Stimulated activated CD4-positive, alpha-beta T cell treated with anti-CD3 and anti-CD28 coated beads, Interleukin-15, amount 100 ng/mL, for 24 hours (primary cell): ENCODE data around the gene SGCB.
"Not testable (repeated sequence)": the region's sequence is repeated elsewhere in the genome, so short reads cannot be mapped to it uniquely, and the experiment has no call there.

Experiments used
- DNase-seq: peaks from one replicate; pipeline ENCODE4 v3.0.0-alpha.2; 2020

Gene SGCB, protein sequence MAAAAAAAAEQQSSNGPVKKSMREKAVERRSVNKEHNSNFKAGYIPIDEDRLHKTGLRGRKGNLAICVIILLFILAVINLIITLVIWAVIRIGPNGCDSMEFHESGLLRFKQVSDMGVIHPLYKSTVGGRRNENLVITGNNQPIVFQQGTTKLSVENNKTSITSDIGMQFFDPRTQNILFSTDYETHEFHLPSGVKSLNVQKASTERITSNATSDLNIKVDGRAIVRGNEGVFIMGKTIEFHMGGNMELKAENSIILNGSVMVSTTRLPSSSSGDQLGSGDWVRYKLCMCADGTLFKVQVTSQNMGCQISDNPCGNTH

DNA sequence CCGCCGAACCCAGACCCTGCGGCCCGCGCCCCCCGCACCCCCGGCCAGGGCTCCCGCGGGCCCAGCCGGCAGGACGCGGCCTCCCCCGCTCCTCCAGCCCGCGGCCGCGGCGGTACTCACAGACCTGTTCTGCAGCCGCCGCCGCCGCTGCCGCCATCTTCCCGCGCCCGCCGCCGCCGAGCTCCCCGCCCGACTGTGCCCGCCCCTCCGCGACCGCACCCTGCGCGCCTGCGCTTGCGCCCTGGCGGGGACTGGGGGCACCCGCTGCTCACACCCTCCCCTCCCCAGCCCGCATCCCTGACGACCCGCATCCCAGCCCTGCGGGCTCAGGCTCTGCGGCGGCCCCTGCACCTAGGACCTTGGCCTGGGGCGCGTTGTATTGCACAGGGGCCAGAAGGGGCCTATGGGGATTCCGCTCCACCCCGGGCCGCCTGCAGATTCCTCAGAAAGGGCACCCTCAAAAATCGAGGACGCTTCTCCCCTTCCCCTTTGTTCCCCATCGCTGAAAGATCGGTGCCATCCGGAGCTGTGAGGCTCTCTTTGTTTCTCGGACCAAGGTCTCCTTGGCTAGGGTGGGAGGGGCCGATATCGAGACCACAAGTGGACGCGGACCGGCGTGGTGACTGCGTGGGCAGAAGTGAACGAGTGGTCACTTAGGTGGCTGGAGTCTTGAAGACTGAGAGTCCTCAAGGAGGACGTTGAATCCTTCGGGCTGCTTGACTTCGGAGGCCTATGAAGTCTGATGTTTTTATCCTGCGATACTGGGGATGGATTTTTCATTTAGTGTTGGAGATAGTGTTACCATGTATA, at the start of gene SGCB:
TSS of gene SGCB (minus strand) at position 197 of the 810 bp plus-strand sequence. CDS start at position 157, 40 bp downstream.
- DNase-seq: peak; percentile 84

DNA sequence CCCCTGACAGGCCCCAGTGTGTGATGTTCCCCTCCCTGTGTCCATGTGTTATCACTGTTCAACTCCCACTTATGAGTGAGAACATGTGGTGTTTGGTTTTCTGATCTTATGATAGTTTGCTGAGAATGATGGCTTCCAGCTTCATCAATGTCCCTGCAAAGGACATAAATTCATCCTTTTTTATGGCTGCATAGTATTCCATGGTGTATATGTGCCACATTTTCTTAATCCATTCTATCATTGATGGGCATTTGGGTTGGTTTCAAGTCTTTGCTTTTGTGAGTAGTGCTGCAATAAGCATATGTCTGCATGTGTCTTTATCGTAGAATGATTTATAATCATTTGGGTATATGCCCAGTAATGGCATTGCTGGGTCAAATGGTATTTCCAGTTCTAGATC, 48.3 kb upstream of the SGCB start:
- not testable (repeated sequence) for DNase-seq

DNA sequence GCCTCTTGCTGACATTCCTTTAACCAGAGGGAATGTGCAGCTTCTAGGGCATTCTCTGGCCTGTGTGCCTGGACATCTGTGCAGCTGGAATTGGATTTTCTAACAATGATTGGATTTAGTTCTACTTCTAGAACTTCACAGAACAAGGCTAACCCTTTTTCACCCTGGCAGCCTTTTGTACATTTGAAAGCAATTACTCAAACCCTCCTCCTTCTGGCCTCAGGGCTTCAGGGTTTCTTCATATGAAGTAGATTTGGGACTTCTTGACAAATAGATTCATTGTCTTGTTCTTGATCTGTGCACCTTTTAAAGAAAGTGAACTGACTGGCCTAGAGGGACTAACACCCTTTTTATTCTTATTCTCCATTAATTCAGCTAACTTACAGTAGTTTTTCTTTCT, 43.1 kb upstream of the SGCB start:
- DNase-seq: no peak

DNA sequence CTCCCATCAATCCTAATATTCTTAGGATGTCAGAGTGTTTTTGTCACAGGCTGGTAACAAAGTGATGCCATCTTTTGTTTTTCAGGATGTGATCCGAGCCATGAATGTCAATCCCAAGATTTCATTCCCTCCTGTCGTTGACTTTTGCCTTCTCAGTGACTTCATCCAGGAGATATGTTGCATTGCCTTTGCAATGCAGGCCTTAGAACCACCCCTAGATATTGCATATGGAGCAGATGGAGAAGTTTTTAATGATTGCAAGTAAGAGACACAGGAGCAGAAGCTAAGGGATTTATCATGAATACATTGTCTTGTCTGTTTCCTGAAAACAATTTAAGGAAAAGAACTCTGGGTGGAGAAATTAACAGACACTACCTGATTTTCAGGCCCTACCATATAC, 41.6 kb upstream of the SGCB start:
- no peak for DNase-seq

DNA sequence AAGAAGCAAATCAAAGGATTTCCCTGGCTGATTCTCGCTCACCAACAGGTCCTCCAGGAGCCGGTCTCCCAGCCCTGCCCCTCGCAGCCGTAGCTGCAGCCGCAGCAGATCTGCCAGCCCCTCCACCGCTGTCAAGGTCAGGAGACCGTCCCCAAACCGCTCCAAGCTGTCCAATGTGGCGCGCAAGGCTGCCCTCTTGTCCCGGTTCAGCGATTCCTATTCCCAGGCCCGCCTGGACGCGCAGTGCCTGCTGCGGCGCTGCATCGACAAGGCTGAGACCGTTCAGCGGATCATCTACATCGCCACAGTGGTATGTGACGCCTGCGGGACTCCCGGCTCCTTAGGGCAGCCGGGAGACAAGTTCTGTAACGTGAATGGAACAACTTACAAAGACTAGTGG, 38.6 kb upstream of the SGCB start:
- DNase-seq: no peak

DNA sequence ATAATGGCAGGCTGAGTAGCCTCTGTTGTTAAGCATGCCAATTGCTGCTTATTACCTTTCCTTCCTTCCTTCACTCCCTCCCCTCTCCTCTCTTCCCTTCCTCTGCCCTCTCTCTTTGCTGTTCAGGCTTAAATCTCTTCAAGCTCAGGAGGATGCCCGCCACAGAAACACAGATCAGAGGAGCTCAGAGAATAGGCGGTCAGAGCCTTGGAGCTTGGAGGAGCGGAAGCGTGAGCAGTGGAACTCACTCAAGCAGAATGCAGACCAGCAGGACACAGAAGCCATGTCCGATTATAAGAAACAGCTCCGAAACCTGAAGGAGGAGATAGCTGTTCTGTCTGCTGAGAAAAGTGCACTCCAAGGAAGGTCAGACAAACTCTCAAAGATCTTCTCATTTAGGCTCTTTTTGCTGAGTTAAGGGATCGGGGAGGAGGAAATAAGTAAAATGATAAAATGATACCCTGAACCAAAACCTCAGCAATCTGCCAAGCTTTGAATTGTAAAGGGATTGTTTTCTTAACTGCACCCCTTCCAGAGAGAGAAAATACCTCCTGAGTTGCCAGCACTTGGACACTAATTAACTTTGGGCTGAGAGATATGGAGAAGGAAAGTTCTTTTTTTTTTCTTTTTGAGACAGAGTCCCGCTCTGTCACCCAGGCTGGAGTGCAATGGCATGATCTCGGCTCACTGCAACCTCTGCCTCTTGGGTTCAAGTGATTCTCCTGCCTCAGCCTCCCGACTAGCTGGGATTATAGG, 33.9 kb upstream of the SGCB start:
- DNase-seq: no peak

DNA sequence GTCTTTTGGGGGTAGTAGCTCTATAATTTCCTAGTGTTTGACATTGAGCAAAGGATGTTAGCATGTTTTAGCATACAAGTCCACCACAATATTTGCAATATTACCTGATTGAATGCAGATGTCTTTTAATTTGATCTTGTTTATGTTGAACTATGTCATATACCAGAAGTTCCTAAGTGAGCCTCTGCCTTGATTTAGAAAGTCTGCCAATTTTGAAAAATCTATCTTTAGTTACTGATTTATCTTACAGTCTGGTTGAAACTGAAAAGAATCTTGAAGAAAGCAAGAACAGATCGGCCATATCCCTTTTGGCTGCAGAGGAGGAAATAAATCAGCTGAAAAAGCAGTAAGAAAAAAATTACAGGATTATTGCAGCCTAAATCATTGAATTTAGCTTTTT, 31.5 kb upstream of the SGCB start:
- DNase-seq: no peak

DNA sequence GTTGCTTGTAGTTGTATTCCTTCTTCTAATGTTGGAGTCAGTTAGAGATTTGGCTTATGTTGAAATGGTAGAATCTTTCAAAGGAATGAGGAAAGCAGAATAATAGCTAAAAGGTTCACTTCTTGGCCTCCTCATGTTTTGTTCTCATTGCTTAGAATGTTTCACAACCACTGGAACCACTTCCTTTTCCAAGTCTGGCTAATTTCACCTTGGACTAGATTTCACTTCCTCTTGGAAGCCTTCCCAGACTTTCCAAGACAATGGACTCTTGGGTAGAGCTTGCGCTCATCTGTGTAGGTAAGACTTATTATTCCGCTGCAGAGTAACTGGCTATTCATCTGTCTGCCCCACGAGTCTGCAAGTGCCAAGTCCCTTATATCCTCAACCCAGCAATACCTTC, 21.3 kb upstream of the SGCB start:
- no peak for DNase-seq

DNA sequence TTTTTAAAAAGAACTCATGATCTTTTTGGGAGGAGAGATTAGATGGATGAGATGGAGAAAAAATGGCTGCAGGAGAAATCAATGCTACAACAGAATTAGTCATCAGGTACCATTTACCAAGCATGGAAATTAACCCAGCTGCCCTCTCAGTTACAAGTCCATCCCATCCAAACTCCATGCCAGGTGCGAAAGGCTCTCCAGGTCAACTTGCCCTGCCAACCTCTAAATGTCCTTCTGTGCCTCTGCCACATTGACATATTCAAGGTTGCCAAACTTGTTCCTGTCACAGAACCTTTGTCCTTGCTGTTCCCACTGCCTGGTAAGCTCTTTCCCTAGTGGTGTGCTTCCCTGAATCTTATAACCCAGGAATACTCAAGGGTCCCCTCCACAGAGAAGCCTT, 20.2 kb upstream of the SGCB start:
- DNase-seq: no peak

DNA sequence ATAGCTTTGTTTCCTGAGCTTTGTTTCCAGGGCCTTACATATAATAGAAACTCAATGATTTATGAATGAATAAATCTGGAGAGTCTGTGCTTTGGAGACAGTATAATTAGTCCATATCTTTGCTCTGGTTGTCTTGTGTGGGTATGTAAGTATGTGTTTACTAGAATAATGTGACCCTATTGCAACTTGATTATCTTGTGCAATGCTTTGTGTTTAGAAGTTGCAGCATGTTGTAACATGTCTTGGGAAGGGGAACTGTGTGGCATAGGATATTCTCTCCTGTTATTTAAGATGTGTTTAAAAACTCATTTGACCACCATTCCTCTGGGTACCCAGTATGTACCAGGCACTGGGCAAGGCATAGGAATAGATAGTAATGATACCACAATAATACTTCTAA, 19.1 kb upstream of the SGCB start:
- no peak for DNase-seq

DNA sequence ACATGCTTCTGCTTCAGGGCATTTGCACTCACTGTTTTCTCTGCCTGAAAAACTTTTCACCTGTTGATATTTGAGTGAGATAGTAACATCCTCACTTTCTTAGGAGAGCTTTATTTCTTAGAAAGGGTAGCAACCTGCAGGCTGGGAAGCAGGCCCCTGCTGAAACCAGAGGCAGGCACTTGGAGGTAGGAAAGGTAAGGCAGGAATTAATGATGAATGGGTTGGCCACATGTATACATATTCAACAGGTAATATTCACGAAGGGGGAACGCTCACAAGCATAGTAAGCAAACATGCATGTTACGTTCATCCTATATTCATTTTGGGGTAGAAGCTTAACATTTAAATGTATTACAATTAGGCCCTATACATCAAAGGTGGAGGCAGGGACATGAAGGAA, 16.2 kb upstream of the SGCB start:
- DNase-seq: no peak

DNA sequence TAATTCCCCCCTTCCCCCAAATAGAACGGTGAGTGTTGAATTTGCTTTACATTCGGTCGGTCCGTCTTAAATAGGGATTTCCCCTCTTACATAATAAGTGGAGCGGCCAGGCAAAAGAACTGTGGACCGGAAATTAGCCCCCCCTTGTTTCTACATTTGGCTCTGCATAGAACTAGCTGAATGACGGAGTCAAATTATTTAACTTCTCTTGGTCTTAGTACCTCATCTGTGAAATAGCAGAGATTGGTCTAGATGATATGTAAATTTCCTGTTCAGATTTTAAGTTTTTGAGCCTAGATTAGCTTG, 14.3 kb upstream of the SGCB start:
- no peak for DNase-seq

DNA sequence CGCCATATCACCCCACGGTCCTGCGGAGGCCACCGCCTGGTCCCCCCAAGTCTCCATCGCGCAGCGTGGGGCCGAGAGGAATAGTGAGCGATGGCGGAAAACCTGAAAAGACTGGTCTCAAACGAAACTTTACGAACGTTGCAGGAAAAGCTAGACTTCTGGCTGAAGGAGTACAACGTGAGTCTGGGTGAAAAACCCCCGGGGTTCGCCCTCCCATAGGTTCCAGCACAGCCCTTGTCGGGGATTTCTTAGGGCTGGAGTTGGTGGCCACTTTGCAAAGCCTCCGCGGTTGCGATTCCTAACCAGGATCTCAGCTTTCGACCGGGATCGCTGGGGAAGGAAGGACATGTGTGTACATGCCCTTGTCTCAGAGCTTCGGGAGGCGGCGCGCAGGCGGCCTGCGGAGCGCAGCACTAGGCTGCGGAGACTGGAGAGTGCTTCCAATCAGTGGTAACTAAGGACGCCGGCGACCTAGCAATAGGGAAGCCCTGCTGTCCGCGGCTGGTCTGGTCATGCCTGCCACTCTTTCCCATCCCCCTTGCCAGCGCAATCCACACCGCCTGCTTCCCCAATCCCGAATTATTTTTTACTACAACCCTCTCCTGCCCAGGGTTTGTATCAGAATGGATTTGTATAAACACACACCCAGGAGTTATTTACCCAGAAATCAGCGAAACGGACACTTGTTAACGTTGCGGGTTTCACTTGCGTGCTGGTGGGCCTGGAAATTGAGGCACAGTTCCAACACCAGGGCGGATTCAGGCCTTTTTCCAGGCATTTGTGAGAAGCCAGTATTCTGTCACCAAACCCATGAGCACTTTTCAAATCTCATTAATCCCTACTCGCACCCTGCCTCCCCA, 13.7 kb upstream of the SGCB start:
- peak; percentile 18 for DNase-seq

DNA sequence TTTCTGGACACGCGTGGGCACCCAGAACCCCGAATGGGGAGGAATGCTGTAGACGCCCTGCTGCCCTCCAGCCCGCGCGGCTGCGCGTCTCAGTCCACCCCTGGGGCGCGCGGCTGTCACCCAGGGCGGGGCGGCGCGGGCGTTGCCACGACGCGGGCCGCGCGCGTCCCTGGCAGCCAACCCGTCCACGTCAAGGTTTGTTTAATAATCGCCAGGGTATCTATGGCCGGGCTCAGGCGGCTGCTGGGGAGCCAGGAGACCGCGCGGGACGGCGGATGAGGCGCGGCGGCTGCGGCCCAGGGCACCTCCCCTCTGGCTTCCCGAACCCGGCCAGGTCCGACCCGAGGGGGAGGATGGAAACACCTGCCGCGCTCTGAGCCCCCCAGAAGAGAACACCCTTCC, 13.1 kb upstream of the SGCB start, which contains the start of gene SPATA18:
TSS of gene SPATA18 (plus strand) at position 92 of the 402 bp plus-strand sequence. CDS start 401 bp downstream, outside the sequence.
- DNase-seq: peak; percentile 10

DNA sequence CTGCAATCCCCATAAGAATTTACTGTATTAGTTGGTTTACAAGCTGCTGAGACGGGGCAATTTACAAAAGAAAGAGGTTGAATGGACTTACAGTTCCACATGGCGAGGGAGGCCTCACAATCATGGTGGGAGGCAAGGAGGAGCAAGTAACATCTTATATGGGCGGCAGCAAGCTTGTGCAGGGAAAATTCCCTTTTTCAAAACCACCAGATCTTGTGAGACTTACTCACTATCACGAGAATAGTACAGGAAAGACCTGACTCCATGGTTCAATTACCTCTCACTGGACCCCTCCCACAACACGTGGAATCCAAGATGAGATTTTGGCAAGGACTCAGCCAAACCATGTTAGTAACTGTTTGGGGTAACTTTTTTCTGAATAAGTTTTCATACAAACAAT, 11.2 kb upstream of the SGCB start:
- DNase-seq: no peak

DNA sequence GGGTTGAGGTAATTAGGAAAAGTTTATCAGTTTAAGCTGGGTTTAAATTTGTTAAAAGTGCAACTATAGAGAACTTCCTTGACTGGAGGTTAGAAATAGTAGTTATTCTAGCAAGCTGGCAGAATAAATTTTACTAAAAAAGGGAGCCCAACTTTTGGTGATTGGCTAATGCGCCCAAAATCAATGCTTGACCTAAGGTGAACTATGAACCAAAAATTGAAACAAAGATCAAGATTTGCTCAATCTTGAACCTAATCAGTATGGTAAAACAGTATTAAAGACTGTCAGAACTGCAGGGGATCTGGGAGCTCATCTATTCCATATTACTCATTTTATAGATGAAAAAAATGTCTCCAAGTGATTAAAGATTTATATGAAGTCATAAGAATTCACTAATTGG, 6.9 kb upstream of the SGCB start:
- no peak for DNase-seq

DNA sequence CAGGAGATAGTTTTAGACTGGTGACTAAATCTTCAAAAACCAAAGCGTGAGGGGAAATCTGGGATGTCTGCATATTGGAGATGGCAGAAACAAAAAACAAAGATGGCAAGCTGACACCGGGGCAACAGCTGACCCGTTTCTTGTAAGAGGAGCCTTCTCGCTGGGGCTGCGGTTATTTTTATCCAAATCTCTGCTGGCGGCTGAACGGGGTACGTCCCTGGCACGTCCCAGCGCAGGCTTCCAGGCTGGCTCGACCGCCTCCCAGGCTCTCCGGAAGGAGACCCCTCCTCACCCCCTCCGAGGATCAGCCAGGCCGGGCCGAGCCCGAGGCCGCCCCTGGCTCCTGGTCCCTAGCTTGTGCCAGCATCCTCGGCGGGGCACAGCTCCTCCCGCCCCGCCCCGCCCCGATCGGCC, 403 bp downstream of the SGCB start:
- DNase-seq: peak; percentile 43

DNA sequence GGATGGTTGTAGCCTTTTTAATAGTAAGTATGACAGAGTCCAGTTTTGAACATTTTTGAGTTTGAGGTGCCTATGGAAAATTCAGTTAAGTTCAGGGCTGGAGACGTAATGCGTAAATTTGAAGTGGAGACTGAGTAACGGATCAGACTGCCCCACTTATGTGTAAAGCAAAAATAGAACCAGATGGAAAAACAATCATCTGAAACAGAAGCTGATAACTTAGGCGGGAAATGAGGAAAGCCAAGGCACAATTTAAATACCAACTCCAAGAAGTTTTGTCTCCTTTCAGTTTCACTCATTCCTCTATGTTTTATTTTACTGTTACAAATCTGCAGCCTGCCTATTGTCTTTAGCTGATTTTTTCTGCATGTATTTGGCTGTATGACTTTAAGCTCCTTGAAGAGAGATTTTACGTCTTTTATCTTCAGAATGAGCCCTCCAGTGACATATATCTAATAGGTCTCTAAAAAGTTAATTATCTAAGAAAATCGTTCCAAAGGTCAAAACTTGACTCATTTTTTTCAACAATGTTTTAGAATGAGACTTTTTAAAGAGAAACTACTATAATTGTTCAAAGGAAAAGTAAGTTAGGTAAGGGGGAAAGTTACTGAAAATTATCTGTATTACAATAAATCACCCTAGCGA, 1.1 kb downstream of the SGCB start:
- DNase-seq: no peak

DNA sequence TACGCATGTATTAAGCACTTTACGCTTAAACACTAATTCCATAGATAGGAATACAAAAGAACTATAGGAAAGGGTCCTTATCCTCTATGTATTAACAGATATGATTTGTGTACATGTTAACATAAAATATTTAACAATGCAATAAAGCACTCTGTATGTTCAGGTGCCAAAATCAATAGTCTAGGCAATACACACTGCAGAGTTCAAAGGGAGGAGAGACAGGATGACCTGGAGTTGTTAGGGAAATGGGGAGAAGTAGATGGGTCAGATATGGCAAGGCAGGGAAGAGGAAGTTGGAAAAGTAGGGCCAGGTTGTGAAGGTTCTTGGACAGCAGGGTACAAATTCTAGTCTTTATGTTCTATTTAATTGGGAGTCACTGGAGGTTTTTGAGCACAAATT, 2.9 kb downstream of the SGCB start:
- no peak for DNase-seq

DNA sequence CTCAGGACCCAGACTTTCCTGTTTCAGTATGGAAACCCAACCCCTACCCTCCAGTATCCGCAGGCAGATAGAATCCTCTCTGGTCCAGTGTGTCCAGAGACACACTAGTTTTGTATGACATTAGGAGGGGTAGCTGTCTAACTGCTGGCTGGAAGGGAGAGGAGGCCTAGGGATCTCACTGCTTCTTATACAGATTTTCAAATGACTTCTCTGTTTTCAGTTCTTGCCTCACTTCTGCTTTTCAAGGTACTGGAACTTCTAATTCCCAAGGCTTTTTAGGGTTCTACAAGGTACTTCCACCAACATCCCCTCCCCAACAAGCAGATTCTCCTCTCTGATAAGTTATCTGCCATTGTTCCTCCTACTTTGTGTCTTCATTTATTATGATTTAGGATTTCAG, 6.1 kb downstream of the SGCB start:
- no peak for DNase-seq

DNA sequence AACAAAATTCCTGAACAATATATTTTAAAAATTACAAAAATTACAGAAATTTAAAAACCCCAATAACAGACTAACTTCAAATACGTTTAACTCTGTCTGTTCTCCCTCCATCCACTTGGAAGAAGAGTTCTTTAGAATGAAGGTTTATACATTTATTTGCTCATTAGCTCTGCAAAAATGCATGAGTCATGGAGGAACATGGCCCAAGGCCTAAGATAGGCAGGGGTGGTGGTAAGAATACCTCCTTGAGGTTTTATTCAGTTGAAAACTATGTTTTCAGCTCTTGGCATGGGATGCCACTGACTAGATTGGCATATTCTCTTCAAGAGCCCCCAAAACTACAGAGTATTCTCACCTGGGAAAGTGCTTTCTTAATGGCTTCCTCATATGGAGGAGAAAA, 9.1 kb downstream of the SGCB start:
- DNase-seq: no peak

DNA sequence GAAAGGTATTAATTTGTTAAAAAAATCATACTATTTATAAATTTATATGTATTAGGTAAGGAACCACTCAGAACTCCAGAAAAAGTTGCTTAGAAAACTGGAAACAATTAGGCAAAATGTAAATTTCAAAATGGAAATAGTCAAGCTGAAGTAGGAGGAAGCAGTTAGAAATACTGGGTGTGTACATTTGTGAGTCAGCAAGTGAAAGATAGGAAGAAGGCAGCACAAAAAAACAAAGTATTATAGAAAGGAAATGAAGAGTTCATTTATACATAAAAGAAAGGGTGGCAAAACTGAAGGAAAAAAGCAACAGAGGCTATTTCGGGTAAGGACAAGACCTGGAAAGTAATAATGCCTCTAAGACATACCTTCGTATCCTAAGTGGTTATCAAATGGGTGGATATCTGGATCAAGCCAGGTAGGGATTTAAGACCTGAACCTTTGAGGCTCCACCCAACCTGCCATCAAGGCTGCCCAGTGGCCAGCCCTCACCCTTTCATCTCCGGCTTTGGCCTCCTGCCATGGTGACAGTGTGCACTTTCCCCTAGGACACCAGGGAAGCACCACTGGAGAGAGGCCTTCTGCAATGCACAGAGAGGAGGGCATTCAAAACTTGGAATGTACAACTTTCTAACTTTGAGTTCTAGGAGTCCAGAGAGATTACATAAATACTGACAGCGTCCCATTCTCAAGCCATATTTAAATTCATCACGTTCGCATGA, 18.0 kb downstream of the SGCB start, which contains the start of gene LRRC66:
TSS of gene LRRC66 (minus strand) at position 428 of the 722 bp plus-strand sequence. CDS start 2,750 bp downstream, outside the sequence.
- no peak for DNase-seq
